Hypothalamus (tissue), 51 donors: Measurements from ENCODE around the gene HOXD8.

Source experiments
- DNase-seq, 51 donors: peaks; one replicate each; lab custom pipeline; 2025; lab: John Stamatoyannopoulos, UW

HOXD8 gene

GRCh38 chr2:176169181-176169580, 39.7 kb downstream of the HOXD8 start:
- DNase-seq, result no peak

GRCh38 chr2:176169711-176170110, 40.2 kb downstream of the HOXD8 start:
- DNase-seq, result no peak

- DNase-seq, result no peak
Measured at GRCh38 chr2:176170602-176171305, 41.2 kb downstream of the HOXD8 start.

- DNase-seq, result peak in 11 of 51 donors; percentile 5 to 50 (median 23)
Measured at GRCh38 chr2:176171351-176172006, 42.0 kb downstream of the HOXD8 start.

- DNase-seq, result no peak
Measured at GRCh38 chr2:176172007-176172894, 42.7 kb downstream of the HOXD8 start.

GRCh38 chr2:176172895-176173566, 43.5 kb downstream of the HOXD8 start:
- no peak for DNase-seq

GRCh38 chr2:176173567-176174381, 44.3 kb downstream of the HOXD8 start:
- DNase-seq, result no peak

- DNase-seq, result peak in 5 of 51 donors; percentile 17 to 52 (median 21)
Measured at GRCh38 chr2:176174382-176174823, 44.9 kb downstream of the HOXD8 start.

- DNase-seq, result peak in 42 of 51 donors; percentile 6 to 79 (median 46)
Measured at GRCh38 chr2:176174824-176175708, 45.6 kb downstream of the HOXD8 start.

- DNase-seq, result peak in 1 of 51 donors; percentile 9
Measured at GRCh38 chr2:176175709-176176607, 46.5 kb downstream of the HOXD8 start.

GRCh38 chr2:176177580-176178037, 48.1 kb downstream of the HOXD8 start:
- DNase-seq, result no peak

- no peak for DNase-seq
Measured at GRCh38 chr2:176178038-176178756, 48.7 kb downstream of the HOXD8 start.

- no peak for DNase-seq
Measured at GRCh38 chr2:176178757-176179295, 49.3 kb downstream of the HOXD8 start.

GRCh38 chr2:176181551-176181950, 52.0 kb downstream of the HOXD8 start:
- DNase-seq, result no peak
